ENCODE data around the gene MTNR1A.
"Not testable (repeated sequence)": the region's sequence is repeated elsewhere in the genome, so short reads cannot be mapped to it uniquely, and the experiment has no call there.

Gene MTNR1A

GRCh38 chr4:186561748-186562147 is 6.4 kb upstream of the MTNR1A start:
- DNase-seq (ENCODE audit: low spot score): no peak

GRCh38 chr4:186560647-186561046 is 5.3 kb upstream of the MTNR1A start:
- no peak for DNase-seq (ENCODE audit: low spot score)

- no peak for DNase-seq (ENCODE audit: low spot score)
Observed at GRCh38 chr4:186557486-186557885, 2.1 kb upstream of the MTNR1A start.

GRCh38 chr4:186557061-186557460 is 1.7 kb upstream of the MTNR1A start:
- DNase-seq (ENCODE audit: low spot score): no peak

- DNase-seq (ENCODE audit: low spot score): no peak
Observed at GRCh38 chr4:186554539-186554913, 841 bp downstream of the MTNR1A start.

DNA sequence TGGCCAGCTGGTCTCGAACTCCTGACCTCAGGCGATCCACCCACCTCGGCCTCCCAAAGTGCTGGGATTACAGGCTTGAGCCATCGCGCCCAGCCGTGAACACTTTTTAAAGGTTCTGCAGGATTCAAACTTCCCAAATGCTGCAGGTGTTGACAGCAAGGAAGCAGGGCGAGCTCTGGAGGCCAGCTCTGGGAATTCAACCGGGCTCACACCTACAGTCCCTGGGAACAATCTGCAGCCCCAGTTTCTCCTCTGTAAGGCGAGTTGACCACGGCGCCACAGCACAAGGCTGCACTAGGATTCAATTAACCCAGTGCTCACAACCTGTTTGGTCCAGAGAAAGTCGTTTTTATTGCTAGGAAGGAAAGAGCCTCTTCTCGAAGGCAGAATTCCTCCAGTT is 1.6 kb downstream of the MTNR1A start:
- no peak for DNase-seq (ENCODE audit: low spot score)

- DNase-seq (ENCODE audit: low spot score): no peak
Observed at GRCh38 chr4:186551849-186552248, 3.5 kb downstream of the MTNR1A start.

DNA sequence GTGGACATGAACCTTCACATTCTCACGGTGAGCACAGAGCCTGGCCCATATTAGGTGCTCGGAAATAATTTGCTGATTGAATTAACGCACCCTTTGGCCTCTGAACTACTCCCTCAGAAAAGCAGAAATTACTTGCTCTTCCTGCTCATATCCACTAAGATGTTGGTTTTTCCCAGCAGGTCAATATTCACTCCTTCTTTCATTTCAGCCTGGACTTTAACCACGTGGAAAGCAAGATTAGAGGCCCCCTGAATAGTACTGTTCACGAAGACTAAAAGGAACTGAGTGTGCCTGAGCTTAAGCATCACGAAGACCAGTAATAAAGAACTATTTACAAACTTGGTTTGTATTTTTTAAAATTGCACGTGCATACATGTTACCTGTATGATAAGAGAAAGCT is 9.9 kb downstream of the MTNR1A start:
- DNase-seq (ENCODE audit: low spot score): no peak

DNA sequence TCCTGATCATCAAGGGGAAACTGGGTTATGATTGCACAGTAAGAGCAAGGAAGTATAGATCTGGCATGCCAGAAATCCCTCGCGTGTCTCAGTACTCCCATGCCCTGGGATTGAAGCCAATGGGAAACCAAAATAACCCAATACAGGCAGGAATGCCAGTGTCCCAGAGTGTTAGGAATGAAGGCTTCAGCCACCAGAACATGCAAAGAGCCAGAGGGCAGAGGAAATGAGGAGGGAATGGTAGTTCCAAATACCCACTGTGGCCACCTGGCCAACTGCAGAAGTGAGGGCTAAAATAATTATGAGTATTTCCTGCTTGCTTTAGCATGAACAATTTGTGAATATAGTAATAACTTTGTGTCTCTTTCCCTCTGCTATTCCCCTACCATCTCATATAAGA is 12.2 kb downstream of the MTNR1A start:
- no peak for DNase-seq (ENCODE audit: low spot score)

DNA sequence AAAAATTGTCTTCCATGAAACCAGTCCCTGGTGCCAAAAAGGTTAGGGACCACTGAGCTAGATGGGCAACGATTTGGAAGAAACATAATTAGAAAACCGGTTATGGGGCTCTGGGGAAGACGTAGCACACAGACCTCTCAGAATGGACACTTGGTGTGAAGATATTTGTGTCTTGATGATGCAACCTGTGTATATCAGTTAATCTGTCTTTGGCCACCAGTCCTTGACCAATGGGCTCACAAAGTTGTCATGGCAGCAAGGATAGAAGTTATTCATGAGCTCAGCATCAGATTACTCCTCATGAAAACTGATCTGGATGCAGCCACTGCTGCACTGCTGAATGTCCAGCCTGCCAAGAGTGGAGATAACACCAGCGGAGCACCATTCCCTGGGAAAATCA is 13.6 kb downstream of the MTNR1A start:
- no peak for DNase-seq (ENCODE audit: low spot score)

DNA sequence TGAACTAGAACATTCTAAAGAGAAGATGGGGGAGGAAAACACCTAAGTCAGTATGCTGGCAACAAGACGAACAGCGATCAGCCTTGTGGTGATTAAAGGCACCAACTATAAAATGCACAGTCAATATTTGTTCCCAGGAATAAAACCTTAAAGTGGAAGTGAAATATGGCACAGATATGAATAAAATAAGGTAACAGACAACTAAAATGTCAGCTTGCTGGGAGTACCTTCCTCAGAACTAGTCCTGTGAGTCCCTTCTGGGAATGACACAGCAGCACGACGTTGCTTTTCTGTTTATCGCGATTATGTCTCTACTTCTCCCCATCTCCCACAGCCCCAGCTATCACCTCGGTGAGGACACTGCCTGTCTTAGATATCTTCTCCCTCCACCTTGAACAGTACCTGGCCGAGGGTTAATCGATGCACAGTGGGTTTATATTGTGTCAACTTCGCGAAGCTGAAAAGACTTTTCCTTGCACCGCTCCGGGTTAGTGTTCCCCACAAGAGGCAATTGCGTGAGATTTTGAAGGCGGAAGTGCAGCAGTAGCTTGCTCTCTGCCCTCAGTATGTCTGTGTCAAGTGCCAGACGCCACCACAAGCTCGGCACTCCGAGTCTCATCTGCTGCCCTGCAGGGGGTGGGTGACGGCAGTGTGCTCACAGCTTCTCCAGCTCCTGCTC is 17.4 kb downstream of the MTNR1A start:
- DNase-seq (ENCODE audit: low spot score): no peak

GRCh38 chr4:186536285-186536684 is 19.1 kb downstream of the MTNR1A start:
- DNase-seq (ENCODE audit: low spot score): no peak

- no peak for DNase-seq (ENCODE audit: low spot score)
Observed at GRCh38 chr4:186534056-186534455, 21.3 kb downstream of the MTNR1A start.

GRCh38 chr4:186523927-186524326 is 31.4 kb downstream of the MTNR1A start:
- not testable (repeated sequence) for DNase-seq (ENCODE audit: low spot score)

GRCh38 chr4:186516287-186516686 is 39.1 kb downstream of the MTNR1A start:
- no peak for DNase-seq (ENCODE audit: low spot score)

GRCh38 chr4:186514271-186514950 is 41.0 kb downstream of the MTNR1A start:
- no peak for DNase-seq (ENCODE audit: low spot score)

- DNase-seq (ENCODE audit: low spot score): not testable (repeated sequence)
Observed at GRCh38 chr4:186504771-186505170, 50.6 kb downstream of the MTNR1A start.

DNA sequence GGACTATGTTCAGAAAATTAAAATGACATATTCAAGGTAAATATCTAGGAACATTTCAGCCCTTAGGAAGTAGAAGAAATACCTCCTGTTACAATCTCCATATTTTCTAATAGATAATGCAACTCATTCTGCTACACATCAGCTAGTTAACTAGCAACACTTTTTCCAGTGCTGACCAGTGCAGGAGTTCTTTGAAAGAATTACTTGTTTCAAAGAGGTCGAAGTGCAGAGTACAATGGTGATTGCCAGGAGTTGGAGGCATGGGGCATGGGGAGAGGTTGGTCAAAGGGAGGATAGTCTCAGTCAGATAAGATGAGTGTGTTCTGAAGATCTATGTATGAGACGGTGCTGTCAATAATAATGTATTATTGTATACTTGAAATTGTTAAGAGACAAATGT is 53.1 kb downstream of the MTNR1A start:
- no peak for DNase-seq (ENCODE audit: low spot score)

GRCh38 chr4:186501554-186501953 is 53.8 kb downstream of the MTNR1A start:
- DNase-seq (ENCODE audit: low spot score): no peak

DNA sequence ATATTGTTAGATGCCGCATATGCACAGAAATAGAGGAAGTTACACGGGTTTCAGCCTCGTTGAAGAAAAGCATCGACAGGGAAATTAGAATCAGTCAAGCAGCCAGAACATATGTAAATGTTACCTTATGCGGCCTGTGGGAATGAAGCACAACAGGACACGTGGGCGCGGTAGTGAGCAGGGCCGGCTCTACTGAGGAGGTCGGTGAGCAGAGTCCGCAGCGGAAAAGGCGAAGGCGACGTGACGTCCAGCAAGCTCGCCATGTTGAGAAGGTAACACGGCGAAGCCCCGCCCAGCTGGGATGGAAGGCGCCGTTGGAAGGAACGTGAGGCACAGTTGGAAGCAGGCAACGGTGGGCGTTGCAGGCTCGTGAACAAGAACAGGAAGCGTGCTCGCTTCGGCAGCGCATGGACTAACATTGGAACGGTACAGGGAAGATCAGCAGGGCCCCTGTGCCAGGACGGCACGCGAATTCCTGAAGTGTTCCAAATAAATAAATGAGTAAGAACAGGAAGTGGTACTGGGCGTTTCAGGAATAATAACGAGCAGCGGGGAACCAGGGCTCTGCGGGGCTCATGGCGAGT is 54.6 kb downstream of the MTNR1A start:
- no peak for DNase-seq (ENCODE audit: low spot score)

DNA sequence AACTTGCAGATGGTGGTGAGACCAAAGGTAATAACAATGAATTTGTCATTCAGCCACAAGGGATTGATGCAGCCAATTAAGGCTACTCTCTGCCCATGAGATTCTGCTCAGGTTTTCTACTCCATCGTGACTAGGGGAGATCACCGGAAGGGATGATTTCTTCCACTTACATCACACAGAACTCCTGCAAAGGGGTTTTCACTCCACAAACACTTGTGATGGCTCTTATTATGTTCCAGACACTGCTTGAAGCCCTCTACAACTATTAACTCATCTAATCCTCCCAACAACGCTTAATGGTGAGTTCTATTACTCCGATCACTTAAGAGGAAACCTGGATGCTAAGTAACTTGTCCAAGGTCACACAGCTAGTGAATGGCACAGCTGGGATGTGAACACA is 55.9 kb downstream of the MTNR1A start:
- DNase-seq (ENCODE audit: low spot score): no peak

DNA sequence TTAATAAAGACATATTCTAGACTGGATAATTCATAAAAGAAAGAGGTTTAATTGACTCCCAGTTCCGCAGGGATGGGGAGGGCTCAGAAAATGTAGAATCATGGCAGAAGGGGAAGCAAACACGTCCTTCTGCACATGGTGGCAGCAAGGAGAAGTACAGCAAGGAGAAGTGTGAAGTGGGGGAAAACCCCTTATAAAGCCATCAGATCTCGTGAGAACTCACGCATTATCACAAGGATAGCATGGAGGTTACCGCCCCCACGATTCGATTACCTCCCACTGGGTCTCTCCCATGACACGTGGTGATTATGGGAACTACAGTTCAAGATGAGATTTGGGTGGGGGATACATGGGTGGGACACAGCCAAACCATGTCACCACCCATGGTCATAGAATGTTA is 58.3 kb downstream of the MTNR1A start:
- no peak for DNase-seq (ENCODE audit: low spot score)

DNA sequence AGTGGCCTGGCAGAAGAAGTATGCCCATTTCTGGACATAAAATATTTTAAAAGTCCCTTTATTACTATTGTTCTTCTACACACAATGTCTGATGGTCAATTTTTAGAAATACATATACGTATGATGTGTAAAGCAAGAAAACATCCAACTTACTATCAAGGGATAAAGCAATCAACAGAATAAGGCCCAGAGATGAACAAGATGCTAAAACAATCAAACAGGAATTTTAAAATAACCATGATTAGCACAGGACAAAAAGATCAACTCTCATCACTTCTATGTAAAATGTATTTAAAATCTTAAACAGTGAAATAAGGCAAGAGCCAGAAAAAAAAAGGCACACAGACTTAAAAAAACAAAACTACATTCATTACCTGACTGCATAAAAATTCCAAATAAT is 60.9 kb downstream of the MTNR1A start:
- no peak for DNase-seq (ENCODE audit: low spot score)

DNA sequence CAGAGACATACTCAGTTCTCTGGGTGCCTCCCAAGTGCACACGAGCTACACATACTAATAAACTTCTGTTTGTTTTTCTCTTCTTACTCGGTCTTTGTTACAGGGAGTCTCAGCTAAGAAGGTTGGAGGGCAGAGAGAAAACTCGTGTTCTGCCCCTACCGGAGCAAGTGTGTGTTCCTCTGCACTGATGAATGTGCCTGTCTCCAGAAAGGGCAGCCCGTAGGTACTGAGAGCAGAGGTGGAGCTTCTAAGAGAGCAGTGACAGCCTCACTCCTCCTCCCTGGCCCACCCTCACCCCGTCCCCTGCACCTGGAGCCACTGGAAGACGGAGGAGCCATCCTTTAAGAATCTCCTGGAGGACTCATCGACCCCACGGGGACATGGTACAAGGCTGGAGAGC is 67.6 kb downstream of the MTNR1A start:
- DNase-seq (ENCODE audit: low spot score): no peak

All from hematopoietic multipotent progenitor cell treated with erythropoietin and hydrocortisone succinate and interleukin-3 and kit ligand, for 17 days (in vitro differentiated cells).